ENCODE results near the gene ATP11A.

ATP11A gene

GRCh38 chr13:112891477-112892401, 201.9 kb downstream of the ATP11A start:
- no peak overlapping the region for H3K27ac ChIP-seq
- no peak overlapping the region for H3K4me3 ChIP-seq (ENCODE audit: low read depth, low read length)
- peaks cover 47% of the 10 kb centered on the region for H3K27me3 ChIP-seq (replicated peaks)
- no peaks in the 10 kb centered on the region for H3K36me3 ChIP-seq (replicated peaks)
- no peak for TF ChIP-seq CTCF (IDR thresholded peaks at IDR 0.05; ENCODE audit: low read depth, low read length, missing control alignments)
- in situ Hi-C loops (cut with HindIII; ENCODE audit: low pct_ligation_motif_present, low sequenced_read_pairs) = no loop called here
- DNase-seq = no peak

DNA sequence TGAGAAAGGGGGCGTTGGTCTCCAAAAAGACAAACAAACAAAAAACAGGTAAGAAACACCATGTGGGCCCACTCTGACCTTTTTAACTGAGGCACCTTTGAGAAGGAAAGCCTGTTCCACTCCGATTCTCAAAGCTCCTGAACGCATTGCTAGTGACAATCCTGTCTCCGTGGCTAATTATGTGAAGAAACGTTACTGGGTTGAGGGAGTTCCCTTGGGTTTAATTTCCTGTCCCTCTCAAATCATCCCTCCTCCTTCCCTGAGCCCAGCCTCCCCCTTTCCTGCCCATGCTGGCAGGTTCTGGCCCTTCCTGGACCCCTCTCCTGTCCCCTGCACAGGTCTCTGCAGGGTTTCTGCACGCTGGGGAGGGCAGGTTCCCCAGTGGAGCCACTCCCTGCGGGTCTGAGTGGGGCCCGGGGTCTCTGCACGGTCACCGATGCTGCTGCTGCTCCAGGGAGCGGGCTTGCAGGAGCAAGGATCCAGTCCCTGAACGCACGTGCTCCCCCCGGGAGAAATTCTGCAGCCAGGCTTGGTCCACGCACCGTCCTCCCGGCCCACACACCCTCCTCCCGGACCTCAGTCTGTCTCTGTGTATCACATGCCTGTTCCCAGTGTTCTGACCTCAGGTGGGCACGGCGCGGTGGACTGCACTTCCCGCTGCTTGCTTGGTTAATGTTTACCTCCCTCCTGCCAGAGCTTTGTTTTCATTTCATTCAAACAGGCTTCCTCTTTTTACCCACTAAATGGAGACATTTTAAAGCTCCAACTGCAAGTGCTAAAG, 202.8 kb downstream of the ATP11A start:
- DNase-seq = no peak
- no peak overlapping the region for H3K4me3 ChIP-seq (ENCODE audit: low read depth, low read length)
- no peak overlapping the region for H3K27ac ChIP-seq
- peaks cover 47% of the 10 kb centered on the region for H3K27me3 ChIP-seq (replicated peaks)
- no peak for TF ChIP-seq CTCF (IDR thresholded peaks at IDR 0.05; ENCODE audit: low read depth, low read length, missing control alignments)
- in situ Hi-C loops (cut with HindIII; ENCODE audit: low pct_ligation_motif_present, low sequenced_read_pairs) = no loop called here
- H3K36me3 ChIP-seq (replicated peaks) = no peaks in the 10 kb centered on the region

- no peak overlapping the region for H3K27ac ChIP-seq
- H3K36me3 ChIP-seq (replicated peaks) = no peaks in the 10 kb centered on the region
- in situ Hi-C loops (cut with HindIII; ENCODE audit: low pct_ligation_motif_present, low sequenced_read_pairs) = no loop called here
- no peak for TF ChIP-seq CTCF (IDR thresholded peaks at IDR 0.05; ENCODE audit: low read depth, low read length, missing control alignments)
- no peak overlapping the region for H3K4me3 ChIP-seq (ENCODE audit: low read depth, low read length)
- H3K27me3 ChIP-seq (replicated peaks) = peaks cover 47% of the 10 kb centered on the region
- no peak for DNase-seq
These were observed 203.3 kb downstream of the ATP11A start for GRCh38 chr13:112893207-112893569.

- Histone ChIP-seq H3K4me3 (ENCODE audit: low read depth, low read length) (no peak overlapping the region), H3K27me3 (replicated peaks) (peaks cover 47% of the 10 kb centered on the region)
- peak; percentile 5 for DNase-seq
These were observed 204.0 kb downstream of the ATP11A start for GRCh38 chr13:112893570-112894422.

GRCh38 chr13:112894423-112894672, 204.5 kb downstream of the ATP11A start:
- H3K27ac ChIP-seq = no peak overlapping the region
- H3K27me3 ChIP-seq (replicated peaks) = peaks cover 47% of the 10 kb centered on the region
- in situ Hi-C loops (cut with HindIII; ENCODE audit: low pct_ligation_motif_present, low sequenced_read_pairs) = no loop called here
- H3K4me3 ChIP-seq (ENCODE audit: low read depth, low read length) = no peak overlapping the region
- DNase-seq = no peak
- no peaks in the 10 kb centered on the region for H3K36me3 ChIP-seq (replicated peaks)
- no peak for TF ChIP-seq CTCF (IDR thresholded peaks at IDR 0.05; ENCODE audit: low read depth, low read length, missing control alignments)

More at GRCh38 chr13:112893570-112894422, 204.0 kb downstream of the ATP11A start:
- TF ChIP-seq CTCF (IDR thresholded peaks at IDR 0.05; ENCODE audit: low read depth, low read length, missing control alignments) = no peak
- H3K36me3 ChIP-seq (replicated peaks) = no peaks in the 10 kb centered on the region
- in situ Hi-C loops (cut with HindIII; ENCODE audit: low pct_ligation_motif_present, low sequenced_read_pairs) = no loop called here
- H3K27ac ChIP-seq = no peak overlapping the region

Data from brain microvascular endothelial cell (primary cell).